ENCODE measurements around the gene FKBP7. TPM values are rescaled to one million over a fixed set of nuclear protein-coding genes. Genes with fewer than 3 reads are reported as not detected.

The FKBP7 gene
- total and polyA plus RNA-seq, 2 donors (not counting 1 experiment from before 2014, with no cell fraction given) = 54.3 to 57.7 TPM

DNA sequence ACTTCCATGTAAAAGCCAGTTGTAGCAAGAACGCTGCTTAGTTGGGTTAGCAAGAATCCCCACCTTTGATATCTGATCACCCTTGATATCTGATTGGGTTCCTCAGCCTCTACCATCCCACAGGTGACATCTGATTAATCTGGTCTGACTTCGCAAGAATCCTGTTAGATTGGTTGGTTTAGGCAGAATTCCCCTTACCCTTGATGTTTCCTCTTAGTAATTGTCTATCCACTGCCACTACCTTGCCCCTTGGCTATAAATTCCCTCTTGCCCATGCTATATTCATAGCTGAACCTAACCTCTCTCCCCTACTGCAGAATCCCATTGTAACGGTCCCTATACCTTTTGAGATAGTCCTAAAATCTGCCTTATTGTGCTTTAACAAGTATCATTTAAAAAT, 60.5 kb downstream of the FKBP7 start:
- no peak overlapping the region for H3K9ac ChIP-seq (ENCODE audit: insufficient read depth, low read length)
- H3K9me3 ChIP-seq (ENCODE audit: control insufficient read depth, insufficient read depth, low read depth, low read length) = no peaks in the 10 kb centered on the region
- H3K79me2 ChIP-seq (ENCODE audit: control insufficient read depth, insufficient read depth, low read length) = no peaks in the 10 kb centered on the region
- DNase-seq (ENCODE audit: low read depth in 2 of 2) = no peak
- H3K27me3 ChIP-seq (ENCODE audit: control insufficient read depth, insufficient read depth, low read length) = no peaks in the 10 kb centered on the region
- H3K36me3 ChIP-seq (ENCODE audit: control insufficient read depth, insufficient read depth, low read length) = no peaks in the 10 kb centered on the region
- no peaks in the 10 kb centered on the region for H4K20me1 ChIP-seq (ENCODE audit: control insufficient read depth, extremely low read depth, insufficient read depth, low read length)
- H3K4me1 ChIP-seq (ENCODE audit: control insufficient read depth, extremely low read depth, insufficient read depth, low read length) = peaks cover 3% of the 10 kb centered on the region
- no peak overlapping the region for H2AFZ ChIP-seq (ENCODE audit: low read length)
- TF ChIP-seq, protein P1, sequence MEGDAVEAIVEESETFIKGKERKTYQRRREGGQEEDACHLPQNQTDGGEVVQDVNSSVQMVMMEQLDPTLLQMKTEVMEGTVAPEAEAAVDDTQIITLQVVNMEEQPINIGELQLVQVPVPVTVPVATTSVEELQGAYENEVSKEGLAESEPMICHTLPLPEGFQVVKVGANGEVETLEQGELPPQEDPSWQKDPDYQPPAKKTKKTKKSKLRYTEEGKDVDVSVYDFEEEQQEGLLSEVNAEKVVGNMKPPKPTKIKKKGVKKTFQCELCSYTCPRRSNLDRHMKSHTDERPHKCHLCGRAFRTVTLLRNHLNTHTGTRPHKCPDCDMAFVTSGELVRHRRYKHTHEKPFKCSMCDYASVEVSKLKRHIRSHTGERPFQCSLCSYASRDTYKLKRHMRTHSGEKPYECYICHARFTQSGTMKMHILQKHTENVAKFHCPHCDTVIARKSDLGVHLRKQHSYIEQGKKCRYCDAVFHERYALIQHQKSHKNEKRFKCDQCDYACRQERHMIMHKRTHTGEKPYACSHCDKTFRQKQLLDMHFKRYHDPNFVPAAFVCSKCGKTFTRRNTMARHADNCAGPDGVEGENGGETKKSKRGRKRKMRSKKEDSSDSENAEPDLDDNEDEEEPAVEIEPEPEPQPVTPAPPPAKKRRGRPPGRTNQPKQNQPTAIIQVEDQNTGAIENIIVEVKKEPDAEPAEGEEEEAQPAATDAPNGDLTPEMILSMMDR (conservative IDR thresholded peaks at IDR 0.05 in 1 of 2, IDR thresholded peaks at IDR 0.05 in 1 of 2; ENCODE audit: low read depth in 1 of 2, low read length in 2 of 2) = no peak
- TF ChIP-seq EZH2 (IDR thresholded peaks at IDR 0.05; ENCODE audit: low read length, missing control alignments) = no peak
- no peak overlapping the region for H3K4me3 ChIP-seq (replicated peaks in 1 of 4; ENCODE audit: control extremely low read depth in 1 of 4, insufficient read depth in 1 of 4, low read depth in 3 of 4, low read length in 4 of 4)
- H3K27ac ChIP-seq (ENCODE audit: insufficient read depth, low read length) = no peak overlapping the region
- H3K4me2 ChIP-seq (ENCODE audit: extremely low read depth, insufficient read depth, low read length) = no peak overlapping the region

DNA sequence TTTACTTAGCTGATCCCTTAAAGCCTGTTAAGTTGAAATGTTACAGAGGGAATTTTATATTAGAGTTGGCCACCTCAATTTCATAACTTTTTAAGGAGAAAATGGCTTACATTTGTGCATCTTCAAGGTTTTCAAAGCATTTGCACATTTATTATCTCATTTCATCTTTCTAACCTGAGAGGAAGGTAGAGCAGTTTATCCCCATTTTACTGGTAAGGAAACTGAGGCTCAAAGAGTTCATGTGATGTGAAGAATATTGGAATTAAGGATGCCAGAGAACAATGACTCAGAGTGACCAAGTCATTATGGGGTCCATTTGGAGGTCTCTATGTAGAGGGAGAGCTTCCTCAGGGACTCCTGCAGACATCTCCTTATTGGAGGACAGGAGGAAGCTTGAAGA, 62.4 kb downstream of the FKBP7 start:
- Histone ChIP-seq H3K9me3 (ENCODE audit: control insufficient read depth, insufficient read depth, low read depth, low read length) (no peaks in the 10 kb centered on the region), H3K9ac (ENCODE audit: insufficient read depth, low read length) (no peak overlapping the region), H3K4me1 (ENCODE audit: control insufficient read depth, extremely low read depth, insufficient read depth, low read length) (peaks cover 3% of the 10 kb centered on the region), H3K79me2 (ENCODE audit: control insufficient read depth, insufficient read depth, low read length) (no peaks in the 10 kb centered on the region), H3K27ac (ENCODE audit: insufficient read depth, low read length) (no peak overlapping the region), H3K4me2 (ENCODE audit: extremely low read depth, insufficient read depth, low read length) (no peak overlapping the region), H3K27me3 (ENCODE audit: control insufficient read depth, insufficient read depth, low read length) (no peaks in the 10 kb centered on the region), H2AFZ (ENCODE audit: low read length) (no peak overlapping the region), H3K36me3 (ENCODE audit: control insufficient read depth, insufficient read depth, low read length) (no peaks in the 10 kb centered on the region), H3K4me3 (replicated peaks in 1 of 4; ENCODE audit: control extremely low read depth in 1 of 4, insufficient read depth in 1 of 4, low read depth in 3 of 4, low read length in 4 of 4) (no peak overlapping the region), H4K20me1 (ENCODE audit: control insufficient read depth, extremely low read depth, insufficient read depth, low read length) (no peaks in the 10 kb centered on the region)
- no peak for DNase-seq (ENCODE audit: low read depth in 2 of 2)
- TF ChIP-seq, protein P1 (conservative IDR thresholded peaks at IDR 0.05 in 1 of 2, IDR thresholded peaks at IDR 0.05 in 1 of 2; ENCODE audit: low read depth in 1 of 2, low read length in 2 of 2) = no peak
- no peak for TF ChIP-seq EZH2 (IDR thresholded peaks at IDR 0.05; ENCODE audit: low read length, missing control alignments)

DNA sequence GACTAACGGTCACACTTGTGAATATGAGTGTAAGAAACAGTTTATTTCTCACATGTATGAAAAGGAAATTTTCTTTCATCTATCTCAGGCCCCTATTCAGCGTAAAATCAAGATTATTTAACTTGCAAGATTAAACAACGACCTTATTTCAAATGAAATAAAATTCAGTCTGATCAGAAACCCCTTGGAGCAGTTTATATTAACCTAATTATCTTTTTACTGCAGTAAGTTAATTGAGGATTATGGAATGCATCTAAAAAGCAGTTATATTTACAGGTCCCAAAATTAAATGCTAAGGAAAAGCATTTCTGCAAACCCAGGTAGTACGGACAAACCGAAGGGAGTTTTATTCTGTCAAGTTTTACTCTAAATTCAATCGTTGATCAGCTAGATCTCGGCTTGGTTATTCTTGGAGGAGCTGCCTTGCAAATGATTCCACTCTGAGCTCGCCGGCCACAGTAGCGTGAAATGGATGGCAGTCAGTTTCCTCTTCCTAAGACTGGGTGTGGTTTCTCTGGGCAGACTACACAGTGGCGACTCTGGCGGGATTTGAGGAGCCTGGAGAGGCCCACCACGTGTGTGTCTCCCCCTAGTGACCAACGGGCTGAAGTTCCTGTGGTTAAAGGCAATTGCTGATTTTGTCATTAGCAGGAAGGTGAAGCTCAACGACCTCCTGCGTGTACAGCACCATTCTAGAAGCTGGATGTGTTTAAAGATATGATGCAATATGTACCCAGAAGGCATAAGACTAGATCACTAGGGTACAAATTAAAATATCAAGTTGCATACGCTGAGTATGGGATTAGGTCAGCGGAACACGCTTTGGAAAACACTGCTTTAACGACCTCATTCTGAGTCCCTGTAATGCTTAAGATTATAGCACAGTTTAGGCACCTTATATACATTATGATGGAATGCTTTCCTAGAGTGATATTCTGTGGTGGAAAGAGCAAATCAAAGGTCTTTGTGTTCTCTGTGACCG, 63.8 kb downstream of the FKBP7 start:
- no peak for TF ChIP-seq EZH2 (IDR thresholded peaks at IDR 0.05; ENCODE audit: low read length, missing control alignments)
- TF ChIP-seq, protein P1 (conservative IDR thresholded peaks at IDR 0.05 in 1 of 2, IDR thresholded peaks at IDR 0.05 in 1 of 2; ENCODE audit: low read depth in 1 of 2, low read length in 2 of 2) = peak; percentile 98 to 99
- Histone ChIP-seq H2AFZ (ENCODE audit: low read length) (peak overlapping the region; percentile 89), H4K20me1 (ENCODE audit: control insufficient read depth, extremely low read depth, insufficient read depth, low read length) (no peaks in the 10 kb centered on the region), H3K27ac (ENCODE audit: insufficient read depth, low read length) (peak overlapping the region; percentile 83), H3K27me3 (ENCODE audit: control insufficient read depth, insufficient read depth, low read length) (no peaks in the 10 kb centered on the region), H3K4me1 (ENCODE audit: control insufficient read depth, extremely low read depth, insufficient read depth, low read length) (peaks cover 3% of the 10 kb centered on the region), H3K4me3 (replicated peaks in 1 of 4; ENCODE audit: control extremely low read depth in 1 of 4, insufficient read depth in 1 of 4, low read depth in 3 of 4, low read length in 4 of 4) (peak overlapping the region; percentile 25 to 89 (median 56)), H3K4me2 (ENCODE audit: extremely low read depth, insufficient read depth, low read length) (peak overlapping the region; percentile 97), H3K9me3 (ENCODE audit: control insufficient read depth, insufficient read depth, low read depth, low read length) (no peaks in the 10 kb centered on the region), H3K9ac (ENCODE audit: insufficient read depth, low read length) (peak overlapping the region; percentile 25), H3K79me2 (ENCODE audit: control insufficient read depth, insufficient read depth, low read length) (no peaks in the 10 kb centered on the region), H3K36me3 (ENCODE audit: control insufficient read depth, insufficient read depth, low read length) (no peaks in the 10 kb centered on the region)
- DNase-seq (ENCODE audit: low read depth in 2 of 2) = peak; percentile 92 to 97

Measured in fibroblast of lung (primary cell).